H1 (cell line): ENCODE measurements around the gene ZBED5. TPM values are rescaled to one million over a fixed set of nuclear protein-coding genes. Genes with fewer than 3 reads are reported as not detected.

Experiments
- CTCF ChIA-PET: fragments of 300-600 bp; sonication (Branson Sonifier 250); formaldehyde crosslinking; loops from one replicate; lab custom pipeline; 2021; ENCODE audit not compliant: partially characterized antibody; lab: Charles Lee
- POLR2A ChIA-PET: fragments of 300-600 bp; sonication (Branson Sonifier 250); formaldehyde crosslinking; loops from one replicate; lab custom pipeline; 2021; ENCODE audit warnings: inconsistent platforms; ENCODE audit not compliant: partially characterized antibody; lab: Charles Lee
- DNase-seq, 2 experiments: peaks; one replicate each; pipeline versions ENCODE4 v3.0.0 to v3.0.0-alpha.2; 2010 to 2022; ENCODE audit warnings: low spot score in 2 of 2, low read depth in 1 of 2, mixed read lengths in 1 of 2
- FAIRE-seq: peaks from 2 replicates; lab custom pipeline; 2011; peaks lifted over from hg19 to GRCh38; lab: Jason Lieb, UNC
- H2AFZ ChIP-seq: 2 replicates; pipeline ENCODE4 v1.8.1; 2012; ENCODE audit warnings: low read length, inconsistent platforms
- H2AK5ac ChIP-seq: 2 replicates; pipeline ENCODE4 v1.6.1; 2013; ENCODE audit warnings: low read depth, low read length
- H2BK120ac ChIP-seq: replicated peaks from 2 replicates; pipeline ENCODE3; 2013; ENCODE audit warnings: low read depth, low read length, inconsistent platforms
- H2BK12ac ChIP-seq: 2 replicates; pipeline ENCODE4 v1.6.1; 2013; ENCODE audit warnings: low read depth, low read length
- H2BK15ac ChIP-seq: 2 replicates; pipeline ENCODE4 v1.6.1; 2013; ENCODE audit warnings: low read length
- H2BK20ac ChIP-seq: 2 replicates; pipeline ENCODE4 v1.6.1; 2013; ENCODE audit warnings: low read length
- H2BK5ac ChIP-seq: 2 replicates; pipeline ENCODE4 v1.6.1; 2013; ENCODE audit warnings: low read depth, low read length
- H3K14ac ChIP-seq: 2 replicates; pipeline ENCODE4 v1.6.1; 2013; ENCODE audit warnings: inconsistent platforms; ENCODE audit not compliant: insufficient read length
- H3K18ac ChIP-seq: 2 replicates; pipeline ENCODE4 v1.6.1; 2013; ENCODE audit warnings: low read length; ENCODE audit errors: extremely low read depth
- H3K23ac ChIP-seq: 2 replicates; pipeline ENCODE4 v1.6.1; 2013; ENCODE audit warnings: inconsistent platforms; ENCODE audit not compliant: insufficient read length
- H3K23me2 ChIP-seq: 2 replicates; pipeline ENCODE4 v1.6.1; 2013; ENCODE audit warnings: low read depth, low read length
- H3K27ac ChIP-seq: 2 replicates; pipeline ENCODE4 v1.6.1; 2011; ENCODE audit warnings: low read depth, low read length, inconsistent platforms
- H3K27me3 ChIP-seq, 4 experiments: replicated peaks in 1 of 4; 1 replicate in 1 of 4; 2 replicates in 3 of 4; pipeline versions ENCODE4 v1.6.1 to v1.8.1; 2011 to 2013; ENCODE audit warnings: low read length in 3 of 4, mild to moderate bottlenecking in 3 of 4, inconsistent platforms in 2 of 4, mixed read lengths in 2 of 4, moderate library complexity in 1 of 4; ENCODE audit not compliant: control insufficient read depth in 3 of 4, insufficient read depth in 3 of 4; ENCODE audit errors: extremely low read depth in 1 of 4
- H3K36me3 ChIP-seq, 4 experiments: 2 replicates each; pipeline versions ENCODE4 v1.6.1 to v1.8.1; 2011 to 2013; ENCODE audit warnings: mild to moderate bottlenecking in 4 of 4, low read length in 3 of 4, moderate library complexity in 2 of 4, control low read depth in 1 of 4, inconsistent platforms in 1 of 4; ENCODE audit not compliant: insufficient read depth in 4 of 4, control insufficient read depth in 2 of 4
- H3K4ac ChIP-seq: replicated peaks from 2 replicates; pipeline ENCODE3; 2013; ENCODE audit warnings: low read length, low read depth, mixed read lengths, inconsistent platforms; ENCODE audit not compliant: insufficient read length
- H3K4me1 ChIP-seq, 4 experiments: replicated peaks in 1 of 4; 1 replicate in 1 of 4; 2 replicates in 3 of 4; pipeline versions ENCODE4 v1.6.1 to v1.8.1; 2011 to 2013; ENCODE audit warnings: low read length in 3 of 4, inconsistent platforms in 2 of 4, mixed read lengths in 1 of 4; ENCODE audit not compliant: insufficient read depth in 4 of 4, control insufficient read depth in 3 of 4
- H3K4me2 ChIP-seq, 2 experiments: 2 replicates each; pipeline versions ENCODE4 v1.6.1 to v1.8.1; 2011 to 2013; ENCODE audit warnings: low read depth in 2 of 2, low read length in 2 of 2, control low read depth in 1 of 2, inconsistent platforms in 1 of 2, mild to moderate bottlenecking in 1 of 2; ENCODE audit not compliant: insufficient read depth in 1 of 2
- H3K4me3 ChIP-seq, 4 experiments: fragments of 200-600, 300-600 bp in 1 of 4; sonication (generic), shearing (Covaris generic), sonication (Bioruptor Twin) in 1 of 4; 2 replicates each; pipeline versions ENCODE4 v1.5.1 to v1.8.1; 2011 to 2016; ENCODE audit warnings: low read length in 4 of 4, low read depth in 3 of 4, control low read depth in 2 of 4, inconsistent platforms in 2 of 4, mild to moderate bottlenecking in 2 of 4, mixed read lengths in 1 of 4, moderate library complexity in 1 of 4; ENCODE audit not compliant: insufficient read depth in 2 of 4; ENCODE audit errors: extremely low read depth in 1 of 4
- H3K56ac ChIP-seq: replicated peaks from 2 replicates; pipeline ENCODE3; 2013; ENCODE audit warnings: low read depth, mild to moderate bottlenecking, mixed read lengths, low read length, inconsistent platforms; ENCODE audit not compliant: insufficient read length
- H3K79me1 ChIP-seq: 2 replicates; pipeline ENCODE4 v1.6.1; 2013; ENCODE audit warnings: low read depth, low read length, control low read depth
- H3K79me2 ChIP-seq, 2 experiments: 2 replicates each; pipeline versions ENCODE4 v1.6.1 to v1.8.1; 2012 to 2013; ENCODE audit warnings: low read length in 2 of 2, mild to moderate bottlenecking in 2 of 2, inconsistent platforms in 1 of 2; ENCODE audit not compliant: insufficient read depth in 2 of 2, control insufficient read depth in 1 of 2
- H3K9ac ChIP-seq, 4 experiments: replicated peaks in 1 of 4; 1 replicate in 1 of 4; 2 replicates in 3 of 4; pipeline versions ENCODE4 v1.6.1 to v1.8.1; 2011 to 2013; ENCODE audit warnings: low read depth in 3 of 4, low read length in 3 of 4, control low read depth in 2 of 4, mild to moderate bottlenecking in 2 of 4, moderate library complexity in 2 of 4, inconsistent platforms in 1 of 4; ENCODE audit errors: extremely low read depth in 1 of 4
- H3K9me3 ChIP-seq, 2 experiments: 2 replicates each; pipeline versions ENCODE4 v1.6.1 to v1.8.1; 2012 to 2013; ENCODE audit warnings: mild to moderate bottlenecking in 2 of 2, moderate library complexity in 2 of 2, control low read depth in 1 of 2, inconsistent platforms in 1 of 2, low read depth in 1 of 2, low read length in 1 of 2, mixed read lengths in 1 of 2; ENCODE audit not compliant: insufficient read depth in 2 of 2
- H4K20me1 ChIP-seq, 2 experiments: replicated peaks in 1 of 2; 2 replicates each; pipeline versions ENCODE3 to v1.8.1; 2011 to 2013; ENCODE audit warnings: inconsistent platforms in 2 of 2, low read length in 2 of 2, mild to moderate bottlenecking in 1 of 2; ENCODE audit not compliant: insufficient read depth in 2 of 2, control insufficient read depth in 1 of 2
- H4K5ac ChIP-seq: 2 replicates; pipeline ENCODE4 v1.6.1; 2013; ENCODE audit warnings: low read length, low read depth, mixed read lengths, inconsistent platforms; ENCODE audit not compliant: insufficient read length
- H4K8ac ChIP-seq: 2 replicates; pipeline ENCODE4 v1.8.0; 2013; ENCODE audit warnings: mild to moderate bottlenecking, moderate library complexity, low read length, inconsistent platforms; ENCODE audit not compliant: insufficient read depth; ENCODE audit errors: extremely low read depth
- H4K91ac ChIP-seq: replicated peaks from 2 replicates; pipeline ENCODE3; 2013; ENCODE audit warnings: low read length, mixed read lengths, inconsistent platforms; ENCODE audit not compliant: insufficient read length
- BRCA1 ChIP-seq: IDR thresholded peaks from 2 replicates; pipeline ENCODE4 v1.6.1; 2012; ENCODE audit warnings: low read depth, low read length, improper control_type of control experiment
- CBX8 ChIP-seq: fragments of 300-800, 300-1000 bp; sonication (generic); IDR thresholded peaks from 2 replicates; pipeline ENCODE4 v1.7.1; 2016; ENCODE audit warnings: low read depth, low read length, borderline replicate concordance
- GABPA ChIP-seq: IDR thresholded peaks from 2 replicates; pipeline ENCODE4 v1.6.1; 2011; ENCODE audit warnings: mild to moderate bottlenecking, low read length, moderate library complexity, borderline replicate concordance; ENCODE audit not compliant: insufficient read depth
- KDM5A ChIP-seq: fragments of 200-600 bp; IDR thresholded peaks from 2 replicates; pipeline ENCODE4 v1.7.1; 2012; ENCODE audit warnings: mild to moderate bottlenecking, low read length, inconsistent platforms, mixed read lengths
- PHF8 ChIP-seq: fragments of 200-600 bp; sonication (generic); conservative IDR thresholded peaks from 2 replicates; pipeline ENCODE4 v1.7.1; 2012; ENCODE audit warnings: low read depth, mild to moderate bottlenecking, inconsistent platforms, low read length, moderate library complexity
- POLR2A ChIP-seq, 2 experiments: IDR thresholded peaks; 1 replicate in 1 of 2; 2 replicates in 1 of 2; pipeline ENCODE4 v1.6.1; 2011; ENCODE audit warnings: low read depth in 2 of 2, low read length in 2 of 2, mild to moderate bottlenecking in 2 of 2; ENCODE audit errors: control extremely low read depth in 1 of 2
- POLR2AphosphoS5 ChIP-seq: IDR thresholded peaks from 2 replicates; pipeline ENCODE4 v1.6.1; 2011; ENCODE audit warnings: low read depth, low read length
- RBBP5 ChIP-seq: IDR thresholded peaks from 2 replicates; pipeline ENCODE4 v1.7.1; 2012; ENCODE audit warnings: low read depth, mild to moderate bottlenecking, inconsistent platforms, low read length, moderate library complexity, borderline replicate concordance
- RFX5 ChIP-seq: IDR thresholded peaks from 2 replicates; pipeline ENCODE4 v1.6.1; 2011; ENCODE audit warnings: low read depth, low read length, improper control_type of control experiment, borderline replicate concordance
- SRF ChIP-seq: IDR thresholded peaks from 2 replicates; pipeline ENCODE4 v1.6.1; 2011; ENCODE audit warnings: mild to moderate bottlenecking, low read depth, low read length, moderate library complexity
- TAF1 ChIP-seq: IDR thresholded peaks from 2 replicates; pipeline ENCODE4 v1.6.1; 2011; ENCODE audit warnings: mild to moderate bottlenecking, low read depth, low read length
- WGBS, 2 experiments: shearing (Covaris generic) in 1 of 2; methylation state at CpG; one replicate each; pipeline versions ENCODE4 v1.1.6 to v1.1.7; 2013 to 2015; ENCODE audit warnings: low lambda C conversion rate in 2 of 2, mixed read lengths in 2 of 2, inconsistent platforms in 1 of 2, low coverage in 1 of 2, missing lambda C conversion rate in 1 of 2; ENCODE audit not compliant: insufficient replicate concordance in 2 of 2, insufficient coverage in 1 of 2, insufficient read length in 1 of 2; ENCODE audit errors: extremely low coverage in 1 of 2, missing lambda C conversion rate in 1 of 2; 5-methylcytosine and 5-hydroxymethylcytosine counted together
- polyA plus RNA-seq, 7 experiments: library from polyadenylated mRNA; depleted of rRNA in 3 of 7; stranded (reverse) in 5 of 7; unstranded in 2 of 7; fragments of >200 nt in 5 of 7; fragments of 200-250 nt in 2 of 7; gene quantifications; 1 replicate in 5 of 7; 2 replicates in 1 of 7; 4 replicates in 1 of 7; pipeline versions ENCODE4 v1.2.1 to v1.2.3, GENCODE V29; 2011 to 2013; ENCODE audit warnings: missing spikeins in 2 of 7, mixed read lengths in 2 of 7
- total RNA-seq: library from RNA; stranded (reverse); fragmentation: NEBNext Ultra II Directional; extraction: Animal tissue kit (Norgen Biotek cat#: 25700); gene quantifications from 2 replicates; pipeline ENCODE4 v1.2.1, GENCODE V29; 2021

ZBED5 gene
- total and polyA plus RNA-seq, 2 of the 8 experiments (the other 6 are each of a cell fraction or from before 2014, with no cell fraction given): 54.2 to 94.7 TPM

- Histone ChIP-seq H3K27ac (no peak overlapping the region), H2BK20ac (no peak overlapping the region), H3K36me3 (no peaks in the 10 kb centered on the region), H2BK12ac (no peak overlapping the region), H3K14ac (no peak overlapping the region), H2AFZ (no peak overlapping the region), H3K79me1 (no peaks in the 10 kb centered on the region), H3K79me2 (no peaks in the 10 kb centered on the region; a peak in 1 of 4 replicates), H3K23me2 (no peaks in the 10 kb centered on the region; the same call in 1 of the 2 replicates), H2BK120ac (no peak overlapping the region), H3K27me3 (no peaks in the 10 kb centered on the region), H3K4me3 (no peak overlapping the region), H3K9ac (no peak overlapping the region), H3K4ac (no peak overlapping the region), H4K5ac (no peak overlapping the region), H2BK15ac (no peak overlapping the region), H2BK5ac (no peak overlapping the region), H4K20me1 (no peaks in the 10 kb centered on the region), H3K4me1 (0 out of 7 replicates have a peak, but pooled peaks cover 0 to 3% (median 2%) of the 10 kb centered on the region in 4 experiments), H2AK5ac (no peak overlapping the region), H3K4me2 (no peak overlapping the region), H4K8ac (no peak overlapping the region), H3K9me3 (no peaks in the 10 kb centered on the region), H4K91ac (no peak overlapping the region), H3K56ac (no peak overlapping the region), H3K18ac (no peak overlapping the region), H3K23ac (no peak overlapping the region)
- FAIRE-seq (no peak), DNase-seq (no peak)
- WGBS, 2 experiments: 91% methylated on average over 2 of the region's 2 CpGs; no CpG with 5 or more reads in 1 of the 2 experiments
- CTCF ChIA-PET: interaction anchor here (1.7 kb wide), 1 partner anchor 13 kb away, joined by 3 read pairs; no protein-coding TSS in a partner anchor
- TF ChIP-seq RFX5: no peak
- no peak for TF ChIP-seq PHF8
- no peak for TF ChIP-seq CBX8
- TF ChIP-seq SRF: no peak
- TF ChIP-seq TAF1: no peak
- no peak for TF ChIP-seq POLR2AphosphoS5
- no peak for TF ChIP-seq GABPA
- no peak for TF ChIP-seq RBBP5
- no peak for TF ChIP-seq BRCA1
- TF ChIP-seq POLR2A (IDR thresholded peaks at IDR 0.05; ENCODE audit: control extremely low read depth in 1 of 2, low read depth in 2 of 2, low read length in 2 of 2): no peak
- TF ChIP-seq KDM5A: no peak
- POLR2A ChIA-PET: no interaction called here
Measured at GRCh38 chr11:10864688-10865087, 6.8 kb upstream of the ZBED5 start.
